GM23248 (cell line): Measurements from ENCODE around the gene HOXA3.

Experiments used
- EZH2 ChIP-seq: fragments of 200-600 bp; sonication (generic); IDR thresholded peaks from 2 replicates; pipeline ENCODE4 v1.6.1; 2018; ENCODE audit warnings: antibody characterized with exemption, mild to moderate bottlenecking; ENCODE audit not compliant: insufficient read depth, poor library complexity, severe bottlenecking
- EZH2phosphoT487 ChIP-seq: fragments of 200-600 bp; sonication (generic); IDR thresholded peaks from 2 replicates; pipeline ENCODE4 v1.6.1; 2018; ENCODE audit warnings: antibody characterized with exemption, moderate library complexity, mild to moderate bottlenecking, low read depth; ENCODE audit not compliant: insufficient read depth

- no peak for TF ChIP-seq EZH2phosphoT487
- TF ChIP-seq EZH2, result no peak
These were observed 7.1 kb upstream of the HOXA3 start for GRCh38 chr7:27159266-27160144.
